ENCODE measurements around the gene PDK3. TPM values are rescaled to one million over a fixed set of nuclear protein-coding genes. Genes with fewer than 3 reads are reported as not detected.

PDK3 gene
- total RNA-seq, 1 donor from 2014 or later, result 21.1 TPM

DNA sequence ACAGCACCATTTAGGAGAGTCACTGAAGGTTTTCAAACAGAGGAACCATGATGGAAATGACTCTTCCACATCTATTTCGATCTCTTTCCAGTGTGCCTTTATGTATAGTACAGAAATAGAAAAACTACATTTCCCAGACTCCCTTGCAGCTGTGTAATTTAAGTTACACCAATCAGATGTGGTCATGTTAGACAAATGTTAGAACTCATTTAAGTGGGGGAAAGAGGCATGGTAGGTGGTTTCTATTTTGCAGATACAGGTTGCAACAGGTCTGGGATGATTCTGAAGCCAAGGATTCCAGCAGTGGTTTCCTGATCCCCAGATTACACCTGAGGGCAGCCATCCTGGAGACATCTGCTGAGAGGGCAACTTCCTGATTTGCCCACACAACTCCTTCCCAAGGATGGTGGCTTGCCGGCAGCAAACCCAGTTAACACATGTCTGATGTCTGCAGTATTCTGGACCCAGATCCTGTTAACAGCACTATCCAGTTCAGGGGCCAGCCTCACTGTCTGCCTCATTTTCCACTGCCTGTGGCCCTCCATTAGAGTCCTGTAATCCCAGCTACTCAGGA lies 38.7 kb upstream of the PDK3 start:
- DNase-seq (ENCODE audit: low read depth, low spot score), result no peak
- Mint-ChIP-seq H3K27me3 (ENCODE audit: low read depth) (no peaks in the 10 kb centered on the region), H3K4me3 (no peak overlapping the region), H3K4me1 (no peaks in the 10 kb centered on the region), H3K9me3 (peaks cover 5% of the 10 kb centered on the region), H3K36me3 (ENCODE audit: low read depth) (peaks cover 2% of the 10 kb centered on the region), H3K27ac (ENCODE audit: unreplicated experiment) (no peak overlapping the region)
- TF ChIP-seq, protein P1, sequence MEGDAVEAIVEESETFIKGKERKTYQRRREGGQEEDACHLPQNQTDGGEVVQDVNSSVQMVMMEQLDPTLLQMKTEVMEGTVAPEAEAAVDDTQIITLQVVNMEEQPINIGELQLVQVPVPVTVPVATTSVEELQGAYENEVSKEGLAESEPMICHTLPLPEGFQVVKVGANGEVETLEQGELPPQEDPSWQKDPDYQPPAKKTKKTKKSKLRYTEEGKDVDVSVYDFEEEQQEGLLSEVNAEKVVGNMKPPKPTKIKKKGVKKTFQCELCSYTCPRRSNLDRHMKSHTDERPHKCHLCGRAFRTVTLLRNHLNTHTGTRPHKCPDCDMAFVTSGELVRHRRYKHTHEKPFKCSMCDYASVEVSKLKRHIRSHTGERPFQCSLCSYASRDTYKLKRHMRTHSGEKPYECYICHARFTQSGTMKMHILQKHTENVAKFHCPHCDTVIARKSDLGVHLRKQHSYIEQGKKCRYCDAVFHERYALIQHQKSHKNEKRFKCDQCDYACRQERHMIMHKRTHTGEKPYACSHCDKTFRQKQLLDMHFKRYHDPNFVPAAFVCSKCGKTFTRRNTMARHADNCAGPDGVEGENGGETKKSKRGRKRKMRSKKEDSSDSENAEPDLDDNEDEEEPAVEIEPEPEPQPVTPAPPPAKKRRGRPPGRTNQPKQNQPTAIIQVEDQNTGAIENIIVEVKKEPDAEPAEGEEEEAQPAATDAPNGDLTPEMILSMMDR (conservative IDR thresholded peaks at IDR 0.05), result no peak

DNA sequence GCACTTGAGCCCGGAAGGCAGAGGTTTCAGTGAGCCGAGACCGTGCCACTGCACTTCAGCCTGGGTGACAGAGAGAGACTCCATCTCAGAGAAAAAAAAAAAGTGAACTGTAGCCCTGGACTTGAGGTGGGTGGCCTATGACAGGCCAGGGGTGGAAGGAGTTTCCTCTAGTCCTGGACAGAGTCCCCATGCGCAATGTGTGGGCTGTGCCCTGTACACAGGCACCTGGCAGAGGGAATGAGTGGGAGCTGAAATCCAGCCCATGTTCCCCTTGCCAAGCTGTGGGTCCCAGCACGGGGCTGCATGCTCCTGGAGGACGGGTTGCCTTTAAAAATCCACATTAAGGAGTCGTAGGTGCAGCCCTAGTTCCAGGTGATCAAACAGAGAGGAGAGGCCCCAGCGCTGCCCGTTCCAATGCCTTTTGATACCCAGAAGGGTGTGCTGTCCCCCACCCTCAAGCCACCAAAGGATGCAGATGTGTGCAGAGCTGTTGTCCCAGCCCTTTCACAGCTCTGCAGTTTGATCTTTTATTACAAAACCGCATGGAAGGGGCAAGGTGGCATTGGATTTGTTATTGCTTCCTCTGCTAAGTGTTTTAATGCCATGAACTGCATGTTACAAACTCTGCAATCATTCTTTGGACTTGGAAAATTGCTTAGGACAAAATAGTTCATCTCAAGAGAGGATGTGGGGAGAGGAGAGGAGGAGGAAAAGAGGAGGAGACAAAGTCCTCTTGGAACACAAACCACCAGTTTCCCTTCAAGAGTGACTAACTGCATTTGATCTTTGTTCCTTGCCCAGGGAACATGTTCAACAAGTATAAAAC lies 38.0 kb upstream of the PDK3 start:
- Mint-ChIP-seq H3K4me3 (no peak overlapping the region), H3K9me3 (peaks cover 4% of the 10 kb centered on the region), H3K27ac (ENCODE audit: unreplicated experiment) (no peak overlapping the region), H3K4me1 (no peaks in the 10 kb centered on the region), H3K36me3 (ENCODE audit: low read depth) (peaks cover 2% of the 10 kb centered on the region), H3K27me3 (ENCODE audit: low read depth) (no peaks in the 10 kb centered on the region)
- TF ChIP-seq, protein P1 (conservative IDR thresholded peaks at IDR 0.05), result no peak
- no peak for DNase-seq (ENCODE audit: low read depth, low spot score)

DNA sequence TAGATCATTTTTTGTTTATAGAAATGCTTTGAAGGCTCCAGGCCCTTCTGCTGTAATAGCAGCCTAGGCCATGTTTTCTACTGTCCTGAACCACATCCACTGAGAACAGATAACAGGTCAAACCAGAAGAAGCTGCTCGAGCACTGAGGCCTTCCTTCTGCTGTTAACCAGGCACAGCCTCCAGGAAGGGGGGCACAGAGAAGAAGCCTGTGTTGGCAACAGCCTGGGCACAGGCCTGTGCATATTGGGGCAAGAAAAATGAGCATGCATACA lies 37.4 kb upstream of the PDK3 start:
- no peak overlapping the region for H3K27ac Mint-ChIP-seq (ENCODE audit: unreplicated experiment)
- no peaks in the 10 kb centered on the region for H3K27me3 Mint-ChIP-seq (ENCODE audit: low read depth)
- no peaks in the 10 kb centered on the region for H3K9me3 Mint-ChIP-seq
- peaks cover 2% of the 10 kb centered on the region for H3K36me3 Mint-ChIP-seq (ENCODE audit: low read depth)
- DNase-seq (ENCODE audit: low read depth, low spot score), result no peak
- no peaks in the 10 kb centered on the region for H3K4me1 Mint-ChIP-seq
- TF ChIP-seq, protein P1 (conservative IDR thresholded peaks at IDR 0.05), result no peak
- no peak overlapping the region for H3K4me3 Mint-ChIP-seq

DNA sequence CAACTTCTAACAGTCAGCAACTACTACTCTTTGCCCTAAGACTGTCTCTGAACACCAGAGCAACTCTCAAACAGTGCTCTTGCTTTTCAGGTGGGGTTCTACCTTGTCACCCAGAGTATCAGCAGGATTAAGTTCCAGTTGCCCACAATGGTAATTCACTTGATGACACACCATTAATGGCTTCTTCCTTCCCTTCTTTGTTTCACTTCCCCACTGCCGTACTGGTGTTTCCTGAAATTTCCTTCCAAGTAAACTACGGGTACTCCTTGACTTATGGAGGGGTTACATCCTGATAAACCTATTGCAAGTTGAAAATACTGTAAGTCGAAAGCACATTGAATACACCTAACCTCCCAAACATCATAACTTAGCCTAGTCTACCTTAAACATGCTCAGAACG lies 36.6 kb upstream of the PDK3 start:
- no peak for DNase-seq (ENCODE audit: low read depth, low spot score)
- no peaks in the 10 kb centered on the region for H3K4me1 Mint-ChIP-seq
- TF ChIP-seq, protein P1 (conservative IDR thresholded peaks at IDR 0.05), result no peak
- H3K27ac Mint-ChIP-seq (ENCODE audit: unreplicated experiment), result no peak overlapping the region
- H3K9me3 Mint-ChIP-seq, result no peaks in the 10 kb centered on the region
- peaks cover 2% of the 10 kb centered on the region for H3K36me3 Mint-ChIP-seq (ENCODE audit: low read depth)
- H3K27me3 Mint-ChIP-seq (ENCODE audit: low read depth), result no peaks in the 10 kb centered on the region
- no peak overlapping the region for H3K4me3 Mint-ChIP-seq

DNA sequence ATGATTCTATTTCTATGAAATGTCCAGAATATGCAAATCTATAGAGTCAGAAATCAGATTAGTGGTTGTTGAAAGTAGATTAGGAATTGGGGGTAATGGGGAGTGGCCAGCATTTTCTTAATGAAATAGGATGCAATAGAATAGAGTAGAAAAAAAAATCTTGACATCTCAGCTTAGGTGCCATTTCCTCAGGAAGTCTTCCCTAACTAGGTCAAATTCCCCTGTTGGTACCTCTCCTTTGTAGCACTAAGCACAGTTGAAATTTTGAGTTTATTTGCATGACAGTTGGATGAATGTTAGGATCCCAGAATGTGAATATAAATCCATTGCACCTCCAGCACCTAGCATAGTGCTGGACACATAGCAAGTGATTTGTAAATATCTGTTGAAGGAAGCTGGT lies 30.0 kb upstream of the PDK3 start:
- TF ChIP-seq, protein P1 (conservative IDR thresholded peaks at IDR 0.05), result no peak
- Mint-ChIP-seq H3K4me3 (no peak overlapping the region), H3K9me3 (no peaks in the 10 kb centered on the region), H3K36me3 (ENCODE audit: low read depth) (no peaks in the 10 kb centered on the region), H3K4me1 (no peaks in the 10 kb centered on the region), H3K27ac (ENCODE audit: unreplicated experiment) (no peak overlapping the region), H3K27me3 (ENCODE audit: low read depth) (peaks cover 8% of the 10 kb centered on the region)
- no peak for DNase-seq (ENCODE audit: low read depth, low spot score)
